ENCODE data around the gene SSH2.

The SSH2 gene

GRCh38 chr17:29710520-29710884 is 219.5 kb downstream of the SSH2 start:
- Histone ChIP-seq H2AK5ac (ENCODE audit: low read depth, low read length) (no peak overlapping the region), H3K4me1 (ENCODE audit: control insufficient read depth in 2 of 2, insufficient read depth in 1 of 2, low read depth in 1 of 2, low read length in 2 of 2) (peaks cover 0 to 12% of the 10 kb centered on the region in 2 donors), H2BK5ac (ENCODE audit: low read length) (no peak overlapping the region), H3K4me2 (ENCODE audit: insufficient read depth, low read length, poor library complexity, severe bottlenecking) (no peak overlapping the region), H3K18ac (ENCODE audit: low read length) (no peak overlapping the region), H2BK12ac (ENCODE audit: low read length) (no peak overlapping the region), H3K4me3 (ENCODE audit: low read length in 2 of 2) (no peak overlapping the region), H3K36me3 (replicated peaks in 1 of 2; ENCODE audit: control insufficient read depth in 2 of 2, insufficient read depth in 2 of 2, low read length in 2 of 2) (no peaks in the 10 kb centered on the region), H3K27me3 (ENCODE audit: control insufficient read depth in 3 of 3, insufficient read depth in 3 of 3, low read depth in 1 of 3, low read length in 3 of 3) (no peaks in the 10 kb centered on the region), H4K8ac (ENCODE audit: low read depth, low read length) (no peak overlapping the region), H3K27ac (replicated peaks; ENCODE audit: low read length) (no peak overlapping the region), H3K14ac (ENCODE audit: low read length) (no peak overlapping the region), H3K9ac (ENCODE audit: low read depth, low read length, poor library complexity) (no peak overlapping the region), H2AFZ (ENCODE audit: low read length) (no peak overlapping the region), H3K4ac (ENCODE audit: low read length) (no peak overlapping the region), H3K23ac (ENCODE audit: low read depth, low read length, poor library complexity) (no peak overlapping the region), H3K79me1 (ENCODE audit: low read depth, low read length) (no peaks in the 10 kb centered on the region), H4K91ac (ENCODE audit: low read depth, low read length, poor library complexity) (no peak overlapping the region), H2BK120ac (ENCODE audit: low read depth, low read length) (no peak overlapping the region), H2BK15ac (ENCODE audit: low read length) (no peak overlapping the region), H3K9me3 (replicated peaks in 1 of 2; ENCODE audit: control insufficient read depth in 2 of 2, insufficient read depth in 1 of 2, low read depth in 1 of 2, low read length in 2 of 2) (no peaks in the 10 kb centered on the region)
- WGBS, 2 donors (ENCODE audit: extremely low coverage in 2 of 2, insufficient read length in 2 of 2, insufficient replicate concordance in 1 of 2) = no CpG with 5 or more reads among the region's 1 CpG
- DNase-seq (ENCODE audit: low spot score) = no peak

DNA sequence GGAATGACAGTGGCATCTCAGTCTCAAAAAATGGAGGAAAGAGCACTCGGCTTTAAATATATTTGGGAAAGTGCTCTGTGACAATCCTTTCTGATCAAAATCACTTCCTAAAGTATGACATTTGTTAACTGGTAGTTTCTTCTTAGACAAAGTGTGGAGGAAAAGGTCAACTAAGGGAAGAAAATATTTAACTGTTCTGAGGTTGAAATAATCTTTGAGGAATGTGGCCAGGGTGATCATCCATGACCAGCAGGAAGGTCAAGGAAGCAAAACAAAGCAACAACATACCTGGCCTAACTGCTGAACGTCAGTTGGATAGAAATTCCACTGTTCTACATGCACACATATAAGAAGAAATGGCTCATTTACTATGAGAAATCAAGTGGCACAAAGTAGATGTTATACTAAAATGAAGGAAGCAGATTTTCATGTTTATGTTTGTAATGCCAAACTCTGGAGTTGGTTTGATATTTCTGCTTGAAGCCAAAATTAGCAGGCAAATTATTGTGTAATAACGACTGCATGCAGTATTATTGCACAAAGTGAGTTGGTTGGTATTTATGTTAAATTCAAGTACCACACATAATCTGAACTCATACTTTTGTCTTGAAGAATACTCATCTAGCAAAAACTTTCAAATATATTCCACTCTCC is 220.0 kb downstream of the SSH2 start:
- H3K4me3 ChIP-seq (ENCODE audit: low read length in 2 of 2) = no peak overlapping the region

GRCh38 chr17:29707212-29707571 is 222.8 kb downstream of the SSH2 start:
- H3K27me3 ChIP-seq (ENCODE audit: control insufficient read depth in 3 of 3, insufficient read depth in 3 of 3, low read depth in 1 of 3, low read length in 3 of 3) = no peaks in the 10 kb centered on the region
- no peak overlapping the region for H2BK5ac ChIP-seq (ENCODE audit: low read length)
- H3K4me2 ChIP-seq (ENCODE audit: insufficient read depth, low read length, poor library complexity, severe bottlenecking) = no peak overlapping the region
- no peak overlapping the region for H4K91ac ChIP-seq (ENCODE audit: low read depth, low read length, poor library complexity)
- H3K79me1 ChIP-seq (ENCODE audit: low read depth, low read length) = no peaks in the 10 kb centered on the region
- no peak for DNase-seq (ENCODE audit: low spot score)
- H3K4me1 ChIP-seq (ENCODE audit: control insufficient read depth in 2 of 2, insufficient read depth in 1 of 2, low read depth in 1 of 2, low read length in 2 of 2) = peaks cover 0 to 10% of the 10 kb centered on the region in 2 donors
- H3K4ac ChIP-seq (ENCODE audit: low read length) = no peak overlapping the region
- H3K36me3 ChIP-seq (replicated peaks in 1 of 2; ENCODE audit: control insufficient read depth in 2 of 2, insufficient read depth in 2 of 2, low read length in 2 of 2) = no peaks in the 10 kb centered on the region
- no peak overlapping the region for H2AK5ac ChIP-seq (ENCODE audit: low read depth, low read length)
- no peaks in the 10 kb centered on the region for H3K9me3 ChIP-seq (replicated peaks in 1 of 2; ENCODE audit: control insufficient read depth in 2 of 2, insufficient read depth in 1 of 2, low read depth in 1 of 2, low read length in 2 of 2)
- H3K4me3 ChIP-seq (ENCODE audit: low read length in 2 of 2) = no peak overlapping the region
- H3K18ac ChIP-seq (ENCODE audit: low read length) = no peak overlapping the region
- no peak overlapping the region for H2AFZ ChIP-seq (ENCODE audit: low read length)
- H2BK15ac ChIP-seq (ENCODE audit: low read length) = no peak overlapping the region
- H4K8ac ChIP-seq (ENCODE audit: low read depth, low read length) = no peak overlapping the region
- H3K27ac ChIP-seq (replicated peaks; ENCODE audit: low read length) = no peak overlapping the region
- no peak overlapping the region for H3K23ac ChIP-seq (ENCODE audit: low read depth, low read length, poor library complexity)
- no peak overlapping the region for H3K14ac ChIP-seq (ENCODE audit: low read length)
- no peak overlapping the region for H2BK120ac ChIP-seq (ENCODE audit: low read depth, low read length)
- H3K9ac ChIP-seq (ENCODE audit: low read depth, low read length, poor library complexity) = no peak overlapping the region
- H2BK12ac ChIP-seq (ENCODE audit: low read length) = no peak overlapping the region

More for the DNA sequence above, 220.0 kb downstream of the SSH2 start:
- DNase-seq (ENCODE audit: low spot score) = no peak
- no CpG with 5 or more reads among the region's 3 CpGs for WGBS, 2 donors (ENCODE audit: extremely low coverage in 2 of 2, insufficient read length in 2 of 2, insufficient replicate concordance in 1 of 2)
- H3K18ac ChIP-seq (ENCODE audit: low read length) = no peak overlapping the region
- no peak overlapping the region for H4K91ac ChIP-seq (ENCODE audit: low read depth, low read length, poor library complexity)
- no peak overlapping the region for H3K27ac ChIP-seq (replicated peaks; ENCODE audit: low read length)
- no peak overlapping the region for H2AK5ac ChIP-seq (ENCODE audit: low read depth, low read length)
- no peaks in the 10 kb centered on the region for H3K36me3 ChIP-seq (replicated peaks in 1 of 2; ENCODE audit: control insufficient read depth in 2 of 2, insufficient read depth in 2 of 2, low read length in 2 of 2)
- H3K9ac ChIP-seq (ENCODE audit: low read depth, low read length, poor library complexity) = no peak overlapping the region
- no peak overlapping the region for H2BK120ac ChIP-seq (ENCODE audit: low read depth, low read length)
- no peak overlapping the region for H2AFZ ChIP-seq (ENCODE audit: low read length)
- H4K8ac ChIP-seq (ENCODE audit: low read depth, low read length) = no peak overlapping the region
- H3K79me1 ChIP-seq (ENCODE audit: low read depth, low read length) = no peaks in the 10 kb centered on the region
- no peak overlapping the region for H2BK12ac ChIP-seq (ENCODE audit: low read length)
- H2BK5ac ChIP-seq (ENCODE audit: low read length) = no peak overlapping the region
- no peaks in the 10 kb centered on the region for H3K27me3 ChIP-seq (ENCODE audit: control insufficient read depth in 3 of 3, insufficient read depth in 3 of 3, low read depth in 1 of 3, low read length in 3 of 3)
- H3K4ac ChIP-seq (ENCODE audit: low read length) = no peak overlapping the region
- H3K14ac ChIP-seq (ENCODE audit: low read length) = no peak overlapping the region
- peaks cover 0 to 12% of the 10 kb centered on the region in 2 donors for H3K4me1 ChIP-seq (ENCODE audit: control insufficient read depth in 2 of 2, insufficient read depth in 1 of 2, low read depth in 1 of 2, low read length in 2 of 2)
- H3K4me2 ChIP-seq (ENCODE audit: insufficient read depth, low read length, poor library complexity, severe bottlenecking) = no peak overlapping the region
- no peak overlapping the region for H2BK15ac ChIP-seq (ENCODE audit: low read length)
- no peaks in the 10 kb centered on the region for H3K9me3 ChIP-seq (replicated peaks in 1 of 2; ENCODE audit: control insufficient read depth in 2 of 2, insufficient read depth in 1 of 2, low read depth in 1 of 2, low read length in 2 of 2)
- no peak overlapping the region for H3K23ac ChIP-seq (ENCODE audit: low read depth, low read length, poor library complexity)

DNA sequence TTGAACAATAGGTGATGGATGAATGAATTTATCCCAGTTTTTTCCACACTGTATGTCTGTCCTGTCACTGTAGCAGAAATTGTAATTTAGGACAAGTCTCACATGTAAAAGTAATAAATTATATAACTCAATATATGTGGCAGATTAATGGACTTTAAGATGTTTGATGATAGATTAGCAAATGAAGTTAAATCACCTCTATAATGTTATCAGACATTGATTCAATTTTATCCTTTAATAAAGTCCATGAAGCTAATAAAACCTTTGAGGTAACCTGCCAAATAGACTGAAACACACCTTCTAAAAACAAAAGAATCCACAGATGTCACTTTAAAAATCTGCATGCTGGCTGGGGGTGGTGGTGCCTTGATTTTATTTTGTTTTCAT is 224.0 kb downstream of the SSH2 start:
- Histone ChIP-seq H3K14ac (ENCODE audit: low read length) (no peak overlapping the region), H3K4ac (ENCODE audit: low read length) (no peak overlapping the region), H3K23ac (ENCODE audit: low read depth, low read length, poor library complexity) (no peak overlapping the region), H3K9ac (ENCODE audit: low read depth, low read length, poor library complexity) (no peak overlapping the region), H3K27ac (replicated peaks; ENCODE audit: low read length) (no peak overlapping the region), H3K4me3 (ENCODE audit: low read length in 2 of 2) (no peak overlapping the region), H4K91ac (ENCODE audit: low read depth, low read length, poor library complexity) (no peak overlapping the region), H3K4me2 (ENCODE audit: insufficient read depth, low read length, poor library complexity, severe bottlenecking) (no peak overlapping the region), H3K27me3 (ENCODE audit: control insufficient read depth in 3 of 3, insufficient read depth in 3 of 3, low read depth in 1 of 3, low read length in 3 of 3) (no peaks in the 10 kb centered on the region), H4K8ac (ENCODE audit: low read depth, low read length) (no peak overlapping the region), H3K18ac (ENCODE audit: low read length) (no peak overlapping the region), H2AFZ (ENCODE audit: low read length) (no peak overlapping the region), H2BK15ac (ENCODE audit: low read length) (no peak overlapping the region), H3K4me1 (ENCODE audit: control insufficient read depth in 2 of 2, insufficient read depth in 1 of 2, low read depth in 1 of 2, low read length in 2 of 2) (peaks cover 0 to 3% of the 10 kb centered on the region in 2 donors), H2AK5ac (ENCODE audit: low read depth, low read length) (no peak overlapping the region), H3K9me3 (replicated peaks in 1 of 2; ENCODE audit: control insufficient read depth in 2 of 2, insufficient read depth in 1 of 2, low read depth in 1 of 2, low read length in 2 of 2) (no peaks in the 10 kb centered on the region), H2BK12ac (ENCODE audit: low read length) (no peak overlapping the region), H3K36me3 (replicated peaks in 1 of 2; ENCODE audit: control insufficient read depth in 2 of 2, insufficient read depth in 2 of 2, low read length in 2 of 2) (peaks cover 0 to 4% of the 10 kb centered on the region in 2 donors), H2BK5ac (ENCODE audit: low read length) (no peak overlapping the region), H3K79me1 (ENCODE audit: low read depth, low read length) (no peaks in the 10 kb centered on the region), H2BK120ac (ENCODE audit: low read depth, low read length) (no peak overlapping the region)
- DNase-seq (ENCODE audit: low spot score) = no peak
